Right lung (tissue), 5 donors: ENCODE measurements around the gene ZDHHC8. TPM values are rescaled to one million over a fixed set of nuclear protein-coding genes. Genes with fewer than 3 reads are reported as not detected.

Experiments
- DNase-seq, 2 donors: peaks; one replicate each; pipeline ENCODE4 v3.0.0-alpha.2; 2013
- polyA plus RNA-seq, 5 donors: library from polyadenylated mRNA; unstranded; fragments of 120-200 nt; gene quantifications; one replicate each; pipeline versions ENCODE4 v1.2.1 to v1.2.3, GENCODE V29; 2013; ENCODE audit warnings: inconsistent platforms in 1 of 5, low replicate concordance in 1 of 5; ENCODE audit not compliant: insufficient read length in 5 of 5, insufficient read depth in 1 of 5

Gene ZDHHC8
- polyA plus RNA-seq, 5 donors: 27.5 to 61.1 (median 46.6) TPM

GRCh38 chr22:20093418-20094196 lies 38.0 kb upstream of the ZDHHC8 start:
- DNase-seq: no peak

GRCh38 chr22:20094197-20094807 lies 37.3 kb upstream of the ZDHHC8 start:
- DNase-seq: no peak

- DNase-seq: no peak
Observed at GRCh38 chr22:20095521-20095920, 36.1 kb upstream of the ZDHHC8 start.

GRCh38 chr22:20096574-20097420 lies 34.8 kb upstream of the ZDHHC8 start:
- no peak for DNase-seq

GRCh38 chr22:20099099-20099711 lies 32.4 kb upstream of the ZDHHC8 start:
- DNase-seq: no peak

GRCh38 chr22:20101638-20102037 lies 30.0 kb upstream of the ZDHHC8 start:
- no peak for DNase-seq

- no peak for DNase-seq
Observed at GRCh38 chr22:20102203-20102780, 29.3 kb upstream of the ZDHHC8 start.

- DNase-seq: no peak
Observed at GRCh38 chr22:20105456-20106204, 26.0 kb upstream of the ZDHHC8 start.

- DNase-seq: no peak
Observed at GRCh38 chr22:20106205-20106848, 25.3 kb upstream of the ZDHHC8 start.

- no peak for DNase-seq
Observed at GRCh38 chr22:20106849-20107237, 24.8 kb upstream of the ZDHHC8 start.

- DNase-seq: no peak
Observed at GRCh38 chr22:20107471-20107901, 24.1 kb upstream of the ZDHHC8 start.

GRCh38 chr22:20107951-20108756 lies 23.4 kb upstream of the ZDHHC8 start:
- DNase-seq: no peak

GRCh38 chr22:20108757-20109230 lies 22.8 kb upstream of the ZDHHC8 start:
- DNase-seq: no peak

- DNase-seq: no peak
Observed at GRCh38 chr22:20109411-20110358, 21.9 kb upstream of the ZDHHC8 start.

- no peak for DNase-seq
Observed at GRCh38 chr22:20110359-20110985, 21.1 kb upstream of the ZDHHC8 start.

GRCh38 chr22:20111045-20111688 lies 20.4 kb upstream of the ZDHHC8 start:
- no peak for DNase-seq
